HepG2 (cell line): ENCODE results near the gene TTBK2. TPM values are rescaled to one million over a fixed set of nuclear protein-coding genes. Genes with fewer than 3 reads are reported as not detected.

Experiments
- ATAC-seq: fragments of 200-7000 bp; cut with Tn5 transposase; 3 replicates; pipeline ENCODE4 v1.9.1; 2020; ENCODE audit warnings: mild to moderate bottlenecking, moderate library complexity
- BruUV-seq: library from RNA; stranded (reverse); fragments of 400-500 nt; replicated peaks from 2 replicates; lab custom pipeline; 2021; lab: Mats Ljungman, UMichigan
- CTCF ChIA-PET: fragments of 300-600 bp; formaldehyde crosslinking; extraction: SDS; loops from one replicate; lab custom pipeline; 2021; ENCODE audit warnings: low total read pairs, inconsistent platforms, low intra/inter-chr PET ratio; lab: Yijun Ruan, JAX
- POLR2A ChIA-PET: fragments of 350-600 bp; sonication (Branson Sonifier 250); formaldehyde crosslinking; loops from one replicate; lab custom pipeline; 2020; ENCODE audit warnings: antibody characterized with exemption, inconsistent platforms; lab: Yijun Ruan, JAX
- DNase-seq: peaks from one replicate; pipeline ENCODE4 v3.0.0-alpha.2; 2015; ENCODE audit warnings: low spot score
- FAIRE-seq: peaks from 3 replicates; lab custom pipeline; 2011; peaks lifted over from hg19 to GRCh38; lab: Jason Lieb, UNC
- H2AFZ ChIP-seq: one replicate; pipeline ENCODE4 v1.6.1; 2011; ENCODE audit warnings: low read length, inconsistent platforms
- H3K27ac ChIP-seq: fragments of 300-600 bp; 3 replicates; pipeline ENCODE4 v1.8.0; 2011; ENCODE audit warnings: mixed run types, mild to moderate bottlenecking, mixed read lengths, low read length, inconsistent platforms; ENCODE audit not compliant: insufficient read depth; ENCODE audit errors: extremely low read length
- H3K27me3 ChIP-seq, 2 experiments: fragments of 200-600 bp in 1 of 2; 2 replicates in 1 of 2; 3 replicates in 1 of 2; pipeline versions ENCODE4 v1.6.0 to v1.8.0; 2011; ENCODE audit warnings: low read length in 2 of 2, mild to moderate bottlenecking in 2 of 2, moderate library complexity in 2 of 2, inconsistent platforms in 1 of 2; ENCODE audit not compliant: insufficient read depth in 2 of 2, control insufficient read depth in 1 of 2
- H3K36me3 ChIP-seq, 2 experiments: fragments of 200-600 bp in 1 of 2; replicated peaks in 1 of 2; 2 replicates in 1 of 2; 3 replicates in 1 of 2; pipeline versions ENCODE4 v1.5.1 to v1.8.0; 2011; ENCODE audit warnings: low read length in 2 of 2, inconsistent platforms in 1 of 2; ENCODE audit not compliant: insufficient read depth in 2 of 2, control insufficient read depth in 1 of 2
- H3K4me1 ChIP-seq: 2 replicates; pipeline ENCODE4 v1.5.1; 2012; ENCODE audit warnings: low read length, inconsistent platforms; ENCODE audit not compliant: insufficient read depth
- H3K4me2 ChIP-seq: 2 replicates; pipeline ENCODE4 v1.6.0; 2011; ENCODE audit warnings: low read depth, low read length, inconsistent platforms
- H3K4me3 ChIP-seq, 3 experiments: fragments of 200-600 bp in 1 of 3; sonication (generic), shearing (Covaris generic) in 1 of 3; replicated peaks in 1 of 3; 2 replicates each; pipeline ENCODE4 v1.5.1; 2011 to 2016; ENCODE audit warnings: low read length in 3 of 3, inconsistent platforms in 2 of 3, low read depth in 2 of 3, mild to moderate bottlenecking in 2 of 3, control low read depth in 1 of 3, mixed read lengths in 1 of 3; ENCODE audit not compliant: insufficient read depth in 1 of 3
- H3K79me2 ChIP-seq: one replicate; pipeline ENCODE4 v1.6.1; 2011; ENCODE audit warnings: low read length, inconsistent platforms; ENCODE audit not compliant: insufficient read depth
- H3K9ac ChIP-seq: 2 replicates; pipeline ENCODE4 v1.6.0; 2011; ENCODE audit warnings: mild to moderate bottlenecking, low read depth, low read length, inconsistent platforms; ENCODE audit not compliant: insufficient read depth
- H3K9me3 ChIP-seq: 2 replicates; pipeline ENCODE4 v1.5.1; 2012; ENCODE audit warnings: mild to moderate bottlenecking, low read length
- H4K20me1 ChIP-seq: 2 replicates; pipeline ENCODE4 v1.6.0; 2011; ENCODE audit warnings: inconsistent platforms, mild to moderate bottlenecking, low read length, moderate library complexity; ENCODE audit not compliant: insufficient read depth
- CCAR2 ChIP-seq: fragments of 200-400 bp; formaldehyde crosslinking; optimal IDR thresholded peaks from 2 replicates; pipeline ENCODE3; 2018; ENCODE audit warnings: low read depth, mild to moderate bottlenecking, low read length, moderate library complexity
- EP300 ChIP-seq, 3 experiments: sonication (generic) in 1 of 3; formaldehyde crosslinking in 1 of 3; IDR thresholded peaks; 2 replicates each; pipeline versions ENCODE4 v1.5.1 to v1.6.1; 2011 to 2020; ENCODE audit warnings: low read depth in 2 of 3, low read length in 2 of 3, borderline replicate concordance in 1 of 3, improper control_type of control experiment in 1 of 3, mild to moderate bottlenecking in 1 of 3, missing genetic modification reagents in 1 of 3, moderate library complexity in 1 of 3
- MAZ ChIP-seq, 2 experiments: sonication (generic) in 1 of 2; formaldehyde crosslinking in 1 of 2; IDR thresholded peaks; 2 replicates each; pipeline versions ENCODE4 v1.5.0 to v1.6.1; 2012 to 2020; ENCODE audit warnings: low read depth in 2 of 2, mild to moderate bottlenecking in 2 of 2, borderline replicate concordance in 1 of 2, improper control_type of control experiment in 1 of 2, low read length in 1 of 2, missing genetic modification reagents in 1 of 2, moderate library complexity in 1 of 2
- TCF12 ChIP-seq, 2 experiments: fragments of 450-650 bp in 1 of 2; sonication (generic) in 1 of 2; formaldehyde crosslinking in 1 of 2; IDR thresholded peaks; 2 replicates each; pipeline versions ENCODE4 v1.6.1 to v1.8.0; 2017 to 2022; ENCODE audit warnings: antibody characterized with exemption in 1 of 2, mild to moderate bottlenecking in 1 of 2, missing genetic modification reagents in 1 of 2, moderate library complexity in 1 of 2
- ZKSCAN8 ChIP-seq: IDR thresholded peaks from 2 replicates; pipeline ENCODE4 v1.6.1; 2016; ENCODE audit warnings: borderline replicate concordance, missing genetic modification reagents, missing compliant biosample characterization
- ZNF329 ChIP-seq: sonication (generic); formaldehyde crosslinking; IDR thresholded peaks from 2 replicates; pipeline ENCODE4 v1.9.0; 2021; ENCODE audit warnings: low read depth, mild to moderate bottlenecking, missing genetic modification reagents
- ZNF331 ChIP-seq: sonication (generic); formaldehyde crosslinking; IDR thresholded peaks from 2 replicates; pipeline ENCODE4 v1.4.0; 2020; ENCODE audit warnings: missing genetic modification reagents
- ZNF652 ChIP-seq: IDR thresholded peaks from 2 replicates; pipeline ENCODE4 v1.6.1; 2016; ENCODE audit warnings: low read depth, borderline replicate concordance
- WGBS: methylation state at CpG from one replicate; pipeline ENCODE4 v1.1.6; 2017; ENCODE audit warnings: low lambda C conversion rate; 5-methylcytosine and 5-hydroxymethylcytosine counted together
- in situ Hi-C: cut with HindIII; loops from 2 replicates; pipeline ENCODE4 v1.10.0; 2017; ENCODE audit warnings: low pct_unique_long_range_greater_than_20kb; ENCODE audit not compliant: extremely low pct_ligation_motif_present
- intact Hi-C: fragments of 100-400 bp; cut with micrococcal nuclease; formaldehyde crosslinking; loops from one replicate; pipeline ENCODE4 v1.10.0; 2022; ENCODE audit not compliant: unreplicated experiment
- polyA plus RNA-seq, 8 experiments: library from polyadenylated mRNA; depleted of rRNA in 3 of 8; stranded (reverse) in 7 of 8; unstranded in 1 of 8; fragments of >200 nt; fragmentation: Illumina TruSeq in 4 of 8; extraction: Trizol in 4 of 8; gene quantifications; 2 replicates each; pipeline versions ENCODE4 v1.2.1 to v1.2.3, GENCODE V29; 2011 to 2016; ENCODE audit warnings: low read depth in 4 of 8, missing spikeins in 1 of 8, mixed read lengths in 1 of 8; ENCODE audit not compliant: insufficient read depth in 1 of 8
- total RNA-seq, 5 experiments: library from RNA; depleted of rRNA; stranded (reverse); fragments of >200 nt; fragmentation: Illumina TruSeq; extraction: Trizol; gene quantifications; 2 replicates each; pipeline ENCODE4 v1.2.3, GENCODE V29; 2016; ENCODE audit warnings: low read depth in 1 of 5
- TF ChIP-seq, protein P1 (sequence below): IDR thresholded peaks from 2 replicates; pipeline ENCODE4 v1.6.1; 2012; ENCODE audit warnings: low read length, improper control_type of control experiment
- TF ChIP-seq, protein P2 (sequence below): sonication (generic); formaldehyde crosslinking; IDR thresholded peaks from 2 replicates; pipeline ENCODE4 v1.4.0; 2020; ENCODE audit warnings: mild to moderate bottlenecking, missing genetic modification reagents, borderline replicate concordance
- TF ChIP-seq, protein P3 (sequence below): sonication (generic); formaldehyde crosslinking; IDR thresholded peaks from 2 replicates; pipeline ENCODE4 v1.5.0; 2020; ENCODE audit warnings: mild to moderate bottlenecking, missing genetic modification reagents
- TF ChIP-seq, protein P4 (sequence below): sonication (generic); formaldehyde crosslinking; IDR thresholded peaks from 2 replicates; pipeline ENCODE4 v1.4.0; 2020; ENCODE audit warnings: mild to moderate bottlenecking, missing genetic modification reagents

Gene TTBK2
- total and polyA plus RNA-seq, 2 of the 13 experiments (the other 11 are each of a cell fraction or from before 2014, with no cell fraction given): 5.1 to 7.4 TPM

DNA sequence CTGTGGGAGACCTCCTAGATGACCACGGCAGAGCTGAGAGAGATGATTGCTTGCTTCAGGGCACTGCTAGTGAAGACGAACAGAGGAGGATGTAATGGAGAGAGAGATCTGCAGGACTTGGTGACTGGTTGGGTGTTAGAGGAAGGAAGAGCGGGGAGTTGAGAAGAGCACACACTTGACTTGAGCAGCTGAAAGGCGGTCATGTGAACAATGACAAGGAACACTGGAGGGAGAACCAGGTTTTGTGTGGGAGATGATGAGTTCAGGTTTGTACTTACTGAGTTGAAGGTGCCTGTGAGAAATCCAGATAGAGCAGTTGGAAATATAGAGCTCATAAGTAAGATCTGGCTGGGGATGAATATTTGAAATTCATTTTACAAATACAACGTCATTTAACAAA lies 224.0 kb downstream of the TTBK2 start:
- FAIRE-seq (no peak), ATAC-seq (no peak), DNase-seq (no peak)
- Histone ChIP-seq H3K9me3 (no peaks in the 10 kb centered on the region), H3K79me2 (no peaks in the 10 kb centered on the region), H4K20me1 (no peaks in the 10 kb centered on the region), H3K27ac (no peak overlapping the region), H3K4me2 (no peak overlapping the region), H2AFZ (no peak overlapping the region), H3K4me3 (no peak overlapping the region), H3K4me1 (no peaks in the 10 kb centered on the region), H3K27me3 (no peaks in the 10 kb centered on the region; a peak in 1 of 5 replicates), H3K9ac (no peak overlapping the region), H3K36me3 (peaks cover 2 to 3% of the 10 kb centered on the region in 2 experiments; a peak in 2 of 5 replicates)
- 92% methylated on average over 5 of the region's 5 CpGs for WGBS
- in situ Hi-C loops: no loop called here
- CTCF ChIA-PET: no interaction called here
- intact Hi-C loops: no loop called here
- POLR2A ChIA-PET: no interaction called here
- no TSS peak for BruUV-seq
- TF ChIP-seq CCAR2 (no peak), ZNF652 (CRISPR knock-in tag) (no peak), EP300 (IDR thresholded peaks at IDR 0.05; ENCODE audit: low read depth in 2 of 2, low read length in 2 of 2) (no peak), EP300 (CRISPR knock-in tag; IDR thresholded peaks at IDR 0.05; ENCODE audit: borderline replicate concordance) (no peak), TCF12 (IDR thresholded peaks at IDR 0.05) (no peak), TCF12 (CRISPR knock-in tag; IDR thresholded peaks at IDR 0.05) (no peak), ZNF329 (no peak), ZNF331 (CRISPR knock-in tag) (no peak), ZKSCAN8 (no peak), MAZ (IDR thresholded peaks at IDR 0.05; ENCODE audit: borderline replicate concordance, low read depth, low read length) (no peak), MAZ (CRISPR knock-in tag; IDR thresholded peaks at IDR 0.05; ENCODE audit: low read depth) (no peak)
- TF ChIP-seq, protein P1, sequence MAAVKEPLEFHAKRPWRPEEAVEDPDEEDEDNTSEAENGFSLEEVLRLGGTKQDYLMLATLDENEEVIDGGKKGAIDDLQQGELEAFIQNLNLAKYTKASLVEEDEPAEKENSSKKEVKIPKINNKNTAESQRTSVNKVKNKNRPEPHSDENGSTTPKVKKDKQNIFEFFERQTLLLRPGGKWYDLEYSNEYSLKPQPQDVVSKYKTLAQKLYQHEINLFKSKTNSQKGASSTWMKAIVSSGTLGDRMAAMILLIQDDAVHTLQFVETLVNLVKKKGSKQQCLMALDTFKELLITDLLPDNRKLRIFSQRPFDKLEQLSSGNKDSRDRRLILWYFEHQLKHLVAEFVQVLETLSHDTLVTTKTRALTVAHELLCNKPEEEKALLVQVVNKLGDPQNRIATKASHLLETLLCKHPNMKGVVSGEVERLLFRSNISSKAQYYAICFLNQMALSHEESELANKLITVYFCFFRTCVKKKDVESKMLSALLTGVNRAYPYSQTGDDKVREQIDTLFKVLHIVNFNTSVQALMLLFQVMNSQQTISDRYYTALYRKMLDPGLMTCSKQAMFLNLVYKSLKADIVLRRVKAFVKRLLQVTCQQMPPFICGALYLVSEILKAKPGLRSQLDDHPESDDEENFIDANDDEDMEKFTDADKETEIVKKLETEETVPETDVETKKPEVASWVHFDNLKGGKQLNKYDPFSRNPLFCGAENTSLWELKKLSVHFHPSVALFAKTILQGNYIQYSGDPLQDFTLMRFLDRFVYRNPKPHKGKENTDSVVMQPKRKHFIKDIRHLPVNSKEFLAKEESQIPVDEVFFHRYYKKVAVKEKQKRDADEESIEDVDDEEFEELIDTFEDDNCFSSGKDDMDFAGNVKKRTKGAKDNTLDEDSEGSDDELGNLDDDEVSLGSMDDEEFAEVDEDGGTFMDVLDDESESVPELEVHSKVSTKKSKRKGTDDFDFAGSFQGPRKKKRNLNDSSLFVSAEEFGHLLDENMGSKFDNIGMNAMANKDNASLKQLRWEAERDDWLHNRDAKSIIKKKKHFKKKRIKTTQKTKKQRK: no peak
- TF ChIP-seq, protein P2, sequence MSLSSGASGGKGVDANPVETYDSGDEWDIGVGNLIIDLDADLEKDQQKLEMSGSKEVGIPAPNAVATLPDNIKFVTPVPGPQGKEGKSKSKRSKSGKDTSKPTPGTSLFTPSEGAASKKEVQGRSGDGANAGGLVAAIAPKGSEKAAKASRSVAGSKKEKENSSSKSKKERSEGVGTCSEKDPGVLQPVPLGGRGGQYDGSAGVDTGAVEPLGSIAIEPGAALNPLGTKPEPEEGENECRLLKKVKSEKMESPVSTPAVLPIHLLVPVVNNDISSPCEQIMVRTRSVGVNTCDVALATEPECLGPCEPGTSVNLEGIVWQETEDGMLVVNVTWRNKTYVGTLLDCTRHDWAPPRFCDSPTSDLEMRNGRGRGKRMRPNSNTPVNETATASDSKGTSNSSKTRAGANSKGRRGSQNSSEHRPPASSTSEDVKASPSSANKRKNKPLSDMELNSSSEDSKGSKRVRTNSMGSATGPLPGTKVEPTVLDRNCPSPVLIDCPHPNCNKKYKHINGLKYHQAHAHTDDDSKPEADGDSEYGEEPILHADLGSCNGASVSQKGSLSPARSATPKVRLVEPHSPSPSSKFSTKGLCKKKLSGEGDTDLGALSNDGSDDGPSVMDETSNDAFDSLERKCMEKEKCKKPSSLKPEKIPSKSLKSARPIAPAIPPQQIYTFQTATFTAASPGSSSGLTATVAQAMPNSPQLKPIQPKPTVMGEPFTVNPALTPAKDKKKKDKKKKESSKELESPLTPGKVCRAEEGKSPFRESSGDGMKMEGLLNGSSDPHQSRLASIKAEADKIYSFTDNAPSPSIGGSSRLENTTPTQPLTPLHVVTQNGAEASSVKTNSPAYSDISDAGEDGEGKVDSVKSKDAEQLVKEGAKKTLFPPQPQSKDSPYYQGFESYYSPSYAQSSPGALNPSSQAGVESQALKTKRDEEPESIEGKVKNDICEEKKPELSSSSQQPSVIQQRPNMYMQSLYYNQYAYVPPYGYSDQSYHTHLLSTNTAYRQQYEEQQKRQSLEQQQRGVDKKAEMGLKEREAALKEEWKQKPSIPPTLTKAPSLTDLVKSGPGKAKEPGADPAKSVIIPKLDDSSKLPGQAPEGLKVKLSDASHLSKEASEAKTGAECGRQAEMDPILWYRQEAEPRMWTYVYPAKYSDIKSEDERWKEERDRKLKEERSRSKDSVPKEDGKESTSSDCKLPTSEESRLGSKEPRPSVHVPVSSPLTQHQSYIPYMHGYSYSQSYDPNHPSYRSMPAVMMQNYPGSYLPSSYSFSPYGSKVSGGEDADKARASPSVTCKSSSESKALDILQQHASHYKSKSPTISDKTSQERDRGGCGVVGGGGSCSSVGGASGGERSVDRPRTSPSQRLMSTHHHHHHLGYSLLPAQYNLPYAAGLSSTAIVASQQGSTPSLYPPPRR (CRISPR knock-in tag): no peak
- TF ChIP-seq, protein P3, sequence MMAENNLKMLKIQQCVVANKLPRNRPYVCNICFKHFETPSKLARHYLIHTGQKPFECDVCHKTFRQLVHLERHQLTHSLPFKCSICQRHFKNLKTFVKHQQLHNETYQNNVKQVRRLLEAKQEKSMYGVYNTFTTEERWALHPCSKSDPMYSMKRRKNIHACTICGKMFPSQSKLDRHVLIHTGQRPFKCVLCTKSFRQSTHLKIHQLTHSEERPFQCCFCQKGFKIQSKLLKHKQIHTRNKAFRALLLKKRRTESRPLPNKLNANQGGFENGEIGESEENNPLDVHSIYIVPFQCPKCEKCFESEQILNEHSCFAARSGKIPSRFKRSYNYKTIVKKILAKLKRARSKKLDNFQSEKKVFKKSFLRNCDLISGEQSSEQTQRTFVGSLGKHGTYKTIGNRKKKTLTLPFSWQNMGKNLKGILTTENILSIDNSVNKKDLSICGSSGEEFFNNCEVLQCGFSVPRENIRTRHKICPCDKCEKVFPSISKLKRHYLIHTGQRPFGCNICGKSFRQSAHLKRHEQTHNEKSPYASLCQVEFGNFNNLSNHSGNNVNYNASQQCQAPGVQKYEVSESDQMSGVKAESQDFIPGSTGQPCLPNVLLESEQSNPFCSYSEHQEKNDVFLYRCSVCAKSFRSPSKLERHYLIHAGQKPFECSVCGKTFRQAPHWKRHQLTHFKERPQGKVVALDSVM: no peak
- TF ChIP-seq, protein P4, sequence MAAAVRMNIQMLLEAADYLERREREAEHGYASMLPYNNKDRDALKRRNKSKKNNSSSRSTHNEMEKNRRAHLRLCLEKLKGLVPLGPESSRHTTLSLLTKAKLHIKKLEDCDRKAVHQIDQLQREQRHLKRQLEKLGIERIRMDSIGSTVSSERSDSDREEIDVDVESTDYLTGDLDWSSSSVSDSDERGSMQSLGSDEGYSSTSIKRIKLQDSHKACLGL (CRISPR knock-in tag): no peak
